Activated CD4-positive, alpha-beta T cell treated with anti-CD3 and anti-CD28 coated beads, Interleukin-2, amount 50 U/mL, for 48 hours (primary cell): Measurements from ENCODE around the gene LRAT.
"Not testable (repeated sequence)": the region's sequence is repeated elsewhere in the genome, so short reads cannot be mapped to it uniquely, and the experiment has no call there.

Experiments
- DNase-seq, 2 experiments: peaks; one replicate each; pipeline ENCODE4 v3.0.0-alpha.2; 2020

Gene LRAT

GRCh38 chr4:154743683-154744340, at the start of gene LRAT:
Gene LRAT (plus strand): TSS chr4:154744000. CDS start chr4:154744327, 327 bp downstream.
- peak; percentile 21 to 48 for DNase-seq

GRCh38 chr4:154707877-154708276, 35.9 kb upstream of the LRAT start:
- no peak for DNase-seq

- no peak for DNase-seq
Measured at GRCh38 chr4:154709550-154709949, 34.2 kb upstream of the LRAT start.

DNA sequence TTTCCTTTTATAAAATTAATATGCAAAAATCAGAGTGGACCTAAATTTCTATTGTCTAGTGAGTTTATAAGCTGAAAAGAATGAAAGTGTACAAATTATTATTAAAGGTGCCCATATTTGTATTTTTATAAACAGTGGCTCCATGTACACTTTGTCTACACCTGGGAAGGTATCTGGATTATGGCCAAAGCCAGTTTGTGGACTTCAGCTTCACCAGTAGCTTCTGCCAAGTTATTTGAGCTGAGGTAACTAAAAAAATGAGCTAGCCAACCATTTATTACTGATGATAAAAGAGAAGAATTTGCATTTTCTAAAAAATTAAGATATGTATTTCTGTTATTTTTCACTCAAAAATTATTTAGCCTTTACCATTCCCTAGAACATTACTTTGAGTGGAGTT, 32.3 kb upstream of the LRAT start:
- no peak for DNase-seq

DNA sequence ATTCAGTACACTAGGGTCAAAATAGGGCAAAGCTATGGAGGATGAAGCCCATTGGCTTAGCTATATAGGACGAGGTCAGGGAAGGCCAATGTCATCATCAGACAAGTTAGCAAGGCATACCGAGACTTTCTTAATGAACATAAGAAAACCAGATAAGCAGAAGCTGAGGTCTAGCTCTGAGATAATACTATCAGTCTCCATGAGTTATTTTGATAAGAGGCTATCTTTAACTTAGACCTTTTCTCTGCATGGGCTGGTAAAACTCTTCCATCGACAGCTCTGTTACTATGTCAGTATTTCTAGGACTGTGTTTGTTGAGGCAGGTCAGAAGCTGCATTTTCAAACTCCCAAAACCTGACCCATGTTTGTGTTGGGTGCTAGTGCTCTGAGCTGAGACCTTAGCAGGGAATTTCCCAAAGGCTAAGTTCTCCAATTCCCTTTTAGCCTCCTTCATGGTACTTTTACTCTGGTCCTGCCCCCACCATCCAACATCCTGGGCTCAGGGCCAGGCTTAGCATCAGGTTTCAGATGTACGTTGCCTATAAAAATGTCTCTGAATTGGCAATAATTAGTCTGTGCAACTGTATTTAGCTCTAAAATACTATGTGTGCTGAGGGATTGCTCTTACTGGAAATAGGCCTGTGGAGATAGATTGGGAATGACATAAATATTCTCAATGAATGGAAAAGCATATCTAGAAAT, 29.3 kb upstream of the LRAT start:
- no peak for DNase-seq

DNA sequence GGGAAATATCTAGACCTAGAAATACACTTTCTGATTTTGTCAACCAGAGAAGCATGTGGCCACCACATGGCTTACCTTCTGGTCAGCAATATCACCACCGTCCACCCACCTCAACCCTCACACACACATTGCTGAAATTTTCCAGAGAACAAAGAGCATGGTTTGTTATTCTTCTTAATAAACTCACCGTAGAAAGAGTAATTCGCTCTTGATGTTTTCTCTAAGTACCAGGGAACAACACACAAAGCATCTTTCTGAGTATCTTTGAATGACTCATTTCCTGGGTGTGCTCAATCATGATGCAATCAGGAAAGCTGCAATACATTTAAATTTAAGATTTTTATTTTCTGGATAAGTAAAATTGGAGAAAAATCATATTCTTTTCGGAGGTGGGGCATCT, 24.7 kb upstream of the LRAT start:
- DNase-seq, result no peak

- no peak for DNase-seq
Measured at GRCh38 chr4:154720123-154720522, 23.7 kb upstream of the LRAT start.

- DNase-seq, result no peak
Measured at GRCh38 chr4:154720618-154721267, 23.1 kb upstream of the LRAT start.

DNA sequence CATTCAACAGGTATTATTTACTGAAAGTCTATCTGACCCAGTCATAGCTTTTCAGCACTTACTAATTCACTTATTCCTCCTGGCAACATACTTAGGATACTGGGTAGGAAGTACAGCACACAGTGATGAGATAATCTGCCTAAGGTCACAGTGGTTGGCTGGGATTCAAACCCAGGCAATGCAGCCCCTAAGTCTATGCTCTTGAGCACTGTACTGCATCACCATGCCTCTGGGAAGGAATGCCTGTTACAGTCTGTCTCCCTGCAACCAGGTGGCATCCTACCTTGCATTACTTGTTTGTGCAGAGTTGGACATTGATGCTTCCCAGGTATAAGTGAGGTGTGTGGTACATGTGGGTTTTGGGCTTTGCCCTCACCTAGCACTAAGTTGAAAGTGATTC, 21.5 kb upstream of the LRAT start:
- no peak for DNase-seq

DNA sequence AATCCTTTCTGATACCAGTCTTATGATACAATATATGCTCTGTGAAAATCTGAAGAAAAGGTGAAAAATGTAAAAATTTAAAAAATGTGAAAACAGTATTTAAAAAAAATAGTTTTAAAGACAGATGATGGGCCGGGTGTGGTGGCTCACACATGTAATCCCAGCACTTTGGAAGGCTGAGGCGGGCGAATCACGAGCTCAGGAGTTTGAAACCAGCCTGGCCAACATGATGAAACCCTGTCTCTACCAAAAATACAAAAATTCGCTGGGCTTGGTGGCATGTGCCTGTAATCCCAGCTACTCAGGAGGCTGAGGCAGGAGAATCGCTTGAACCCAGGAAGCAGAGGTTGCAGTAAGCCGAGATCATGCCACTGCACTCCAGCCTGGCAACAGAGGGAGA, 20.2 kb upstream of the LRAT start:
- not testable (repeated sequence) for DNase-seq

- DNase-seq, result no peak
Measured at GRCh38 chr4:154727540-154727939, 16.3 kb upstream of the LRAT start.

- DNase-seq, result no peak
Measured at GRCh38 chr4:154731756-154732155, 12.0 kb upstream of the LRAT start.

GRCh38 chr4:154732669-154733068, 11.1 kb upstream of the LRAT start:
- no peak for DNase-seq

- DNase-seq, result no peak
Measured at GRCh38 chr4:154736770-154737169, 7.0 kb upstream of the LRAT start.

DNA sequence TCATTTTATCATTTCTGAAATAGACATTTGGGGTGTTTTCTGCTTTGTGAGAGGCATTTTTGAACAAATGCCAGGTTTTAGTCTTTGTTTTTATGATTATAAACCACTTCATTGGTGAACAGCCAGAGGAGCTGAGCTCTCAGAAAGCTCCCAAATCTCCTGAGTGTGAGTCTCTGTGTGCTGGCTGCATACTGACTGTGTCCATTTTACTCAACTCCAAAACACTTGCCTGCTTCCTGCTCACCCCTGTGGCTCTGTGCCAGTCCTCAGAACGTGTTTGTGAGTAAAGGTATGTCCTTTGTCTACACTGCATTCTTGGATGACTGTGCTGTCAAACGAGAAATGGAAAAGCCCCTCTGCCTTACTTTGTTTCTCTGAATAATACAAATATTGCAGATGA, 5.4 kb upstream of the LRAT start:
- no peak for DNase-seq

GRCh38 chr4:154739111-154739510, 4.7 kb upstream of the LRAT start:
- DNase-seq, result no peak

- no peak for DNase-seq
Measured at GRCh38 chr4:154740462-154740861, 3.3 kb upstream of the LRAT start.

DNA sequence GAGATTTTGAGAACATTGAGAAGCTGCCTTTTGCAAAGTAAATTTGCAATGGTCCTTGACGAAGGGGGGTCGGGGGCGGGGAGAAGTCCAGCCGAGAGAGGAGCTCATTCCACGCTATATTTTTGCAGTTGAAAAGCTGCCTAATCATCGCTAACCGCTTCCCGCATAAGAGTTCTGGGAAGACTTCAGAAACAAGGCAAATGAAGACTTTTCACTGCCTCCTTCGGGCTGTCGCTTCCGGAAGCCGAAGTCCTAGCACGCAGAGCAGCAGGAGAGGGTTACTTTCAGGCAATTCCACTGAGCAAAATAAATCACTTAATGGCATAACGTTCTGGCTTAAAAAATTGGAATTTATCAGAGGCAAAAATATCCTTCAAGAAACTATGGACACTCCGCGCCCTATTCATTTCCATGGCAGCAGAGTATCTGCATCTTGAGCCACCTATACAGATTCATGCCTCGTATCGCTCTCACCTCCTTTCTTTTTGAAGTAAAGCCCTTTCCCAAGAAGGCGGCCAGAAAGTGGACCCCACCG, 2.6 kb upstream of the LRAT start:
- no peak for DNase-seq

- no peak for DNase-seq
Measured at GRCh38 chr4:154741922-154742850, 1.6 kb upstream of the LRAT start.

DNA sequence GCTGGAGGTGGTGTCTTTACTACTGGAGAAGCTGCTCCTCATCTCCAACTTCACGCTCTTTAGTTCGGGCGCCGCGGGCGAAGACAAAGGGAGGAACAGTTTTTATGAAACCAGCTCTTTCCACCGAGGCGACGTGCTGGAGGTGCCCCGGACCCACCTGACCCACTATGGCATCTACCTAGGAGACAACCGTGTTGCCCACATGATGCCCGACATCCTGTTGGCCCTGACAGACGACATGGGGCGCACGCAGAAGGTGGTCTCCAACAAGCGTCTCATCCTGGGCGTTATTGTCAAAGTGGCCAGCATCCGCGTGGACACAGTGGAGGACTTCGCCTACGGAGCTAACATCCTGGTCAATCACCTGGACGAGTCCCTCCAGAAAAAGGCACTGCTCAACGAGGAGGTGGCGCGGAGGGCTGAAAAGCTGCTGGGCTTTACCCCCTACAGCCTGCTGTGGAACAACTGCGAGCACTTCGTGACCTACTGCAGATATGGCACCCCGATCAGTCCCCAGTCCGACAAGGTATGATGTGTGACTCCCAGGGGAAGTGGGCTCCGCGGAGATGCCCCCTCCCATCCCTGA, 634 bp downstream of the LRAT start:
- DNase-seq, result no peak

- DNase-seq, result no peak
Measured at GRCh38 chr4:154757713-154758112, 13.9 kb downstream of the LRAT start.

- DNase-seq, result no peak
Measured at GRCh38 chr4:154760895-154761294, 17.1 kb downstream of the LRAT start.
